B cell (primary cell): ENCODE data around the gene CD80. TPM values are rescaled to one million over a fixed set of nuclear protein-coding genes. Genes with fewer than 3 reads are reported as not detected.

ENCODE experiments used
- ATAC-seq: fragments of 200-7000 bp; cut with Tn5 transposase; one replicate; pipeline ENCODE4 v1.10.0; 2021; ENCODE audit warnings: low read depth, mild to moderate bottlenecking, moderate number of reproducible peaks, moderate library complexity
- CTCF ChIA-PET: fragments of 350-600 bp; sonication (Branson Sonifier 250); formaldehyde crosslinking; loops from one replicate; lab custom pipeline; 2021; ENCODE audit warnings: antibody characterized with exemption, inconsistent platforms; lab: Charles Lee
- POLR2A ChIA-PET: fragments of 350-600 bp; sonication (Branson Sonifier 250); formaldehyde crosslinking; loops from one replicate; lab custom pipeline; 2021; ENCODE audit warnings: antibody characterized with exemption; lab: Charles Lee
- DNase-seq: peaks from one replicate; pipeline ENCODE4 v3.0.0; 2013
- H2AFZ ChIP-seq: 2 replicates; pipeline ENCODE4 v1.6.1; 2012; ENCODE audit warnings: mild to moderate bottlenecking, low read depth, low read length; ENCODE audit not compliant: insufficient read depth, poor library complexity, severe bottlenecking
- H3K27ac ChIP-seq, 2 donors: 1 replicate in 1 of 2; 2 replicates in 1 of 2; pipeline ENCODE4 v1.5.1; 2012 to 2013; ENCODE audit warnings: low read length in 2 of 2, mild to moderate bottlenecking in 2 of 2, moderate library complexity in 1 of 2
- H3K27me3 ChIP-seq, 4 experiments: fragments of 200-600 bp in 1 of 4; sonication (generic) in 1 of 4; replicated peaks in 1 of 4; 1 replicate in 2 of 4; 2 replicates in 2 of 4; pipeline versions ENCODE4 v1.6.1 to v1.7.0; 2013 to 2016; ENCODE audit warnings: low read length in 3 of 4, mild to moderate bottlenecking in 2 of 4, mixed read lengths in 1 of 4, moderate library complexity in 1 of 4; ENCODE audit not compliant: insufficient read depth in 4 of 4, control insufficient read depth in 3 of 4; ENCODE audit errors: control extremely low read depth in 1 of 4
- H3K36me3 ChIP-seq, 2 experiments: replicated peaks in 1 of 2; 1 replicate in 1 of 2; 2 replicates in 1 of 2; pipeline versions ENCODE4 v1.6.1 to v1.7.1; 2013; ENCODE audit warnings: low read length in 1 of 2; ENCODE audit not compliant: insufficient read depth in 2 of 2, control insufficient read depth in 1 of 2; ENCODE audit errors: control extremely low read depth in 1 of 2, extremely low read depth in 1 of 2
- H3K4me1 ChIP-seq, 2 donors: fragments of 200-600 bp in 1 of 2; sonication (generic) in 1 of 2; 1 replicate in 1 of 2; 2 replicates in 1 of 2; pipeline versions ENCODE4 v1.5.1 to v1.6.1; 2013 to 2017; ENCODE audit warnings: low read length in 2 of 2; ENCODE audit not compliant: control insufficient read depth in 2 of 2, insufficient read depth in 2 of 2
- H3K4me2 ChIP-seq: replicated peaks from 2 replicates; pipeline ENCODE3; 2012; ENCODE audit warnings: mild to moderate bottlenecking, low read depth, low read length; ENCODE audit not compliant: poor library complexity, severe bottlenecking
- H3K4me3 ChIP-seq, 5 experiments: fragments of 200-600 bp in 1 of 5; sonication (generic) in 1 of 5; 1 replicate in 3 of 5; 2 replicates in 2 of 5; pipeline versions ENCODE4 v1.5.1 to v1.7.0; 2011 to 2016; ENCODE audit warnings: low read length in 4 of 5, mild to moderate bottlenecking in 4 of 5, low read depth in 2 of 5, control low read depth in 1 of 5, moderate library complexity in 1 of 5; ENCODE audit not compliant: insufficient read depth in 1 of 5; ENCODE audit errors: control extremely low read depth in 1 of 5, extremely low read depth in 1 of 5
- H3K79me2 ChIP-seq: fragments of 200-600 bp; sonication (generic); one replicate; pipeline ENCODE4 v1.6.0; 2016; ENCODE audit warnings: low read length; ENCODE audit not compliant: control insufficient read depth, insufficient read depth
- H3K9ac ChIP-seq: fragments of 200-600 bp; sonication (generic); 2 replicates; pipeline ENCODE4 v1.6.1; 2017; ENCODE audit warnings: mild to moderate bottlenecking, low read length, moderate library complexity
- H3K9me3 ChIP-seq, 3 donors: one replicate each; pipeline versions ENCODE4 v1.6.1 to v1.7.1; 2013; ENCODE audit warnings: low read length in 2 of 3; ENCODE audit not compliant: control insufficient read depth in 2 of 3, insufficient read depth in 1 of 3; ENCODE audit errors: control extremely low read depth in 1 of 3
- H4K20me1 ChIP-seq: 2 replicates; pipeline ENCODE4 v1.6.0; 2012; ENCODE audit warnings: mild to moderate bottlenecking, low read length; ENCODE audit not compliant: insufficient read depth, control insufficient read depth, poor library complexity, severe bottlenecking
- H3K27ac Mint-ChIP-seq: one replicate; pipeline ENCODE4 v1.8.0; 2021; ENCODE audit warnings: mixed read lengths
- H3K27me3 Mint-ChIP-seq: one replicate; pipeline ENCODE4 v1.8.0; 2021; ENCODE audit warnings: mixed read lengths
- H3K4me1 Mint-ChIP-seq: one replicate; pipeline ENCODE4 v1.8.0; 2021; ENCODE audit warnings: mixed read lengths
- H3K4me3 Mint-ChIP-seq: one replicate; pipeline ENCODE4 v1.8.0; 2021; ENCODE audit warnings: mixed read lengths
- H3K9me3 Mint-ChIP-seq: one replicate; pipeline ENCODE4 v1.8.0; 2022; ENCODE audit warnings: mixed read lengths; ENCODE audit not compliant: insufficient read depth
- EZH2 ChIP-seq: IDR thresholded peaks from 2 replicates; pipeline ENCODE4 v1.6.1; 2012; ENCODE audit warnings: borderline replicate concordance, low read depth, mild to moderate bottlenecking, moderate library complexity, low read length; ENCODE audit not compliant: insufficient read depth, poor library complexity, severe bottlenecking
- WGBS: methylation state at CpG from one replicate; pipeline ENCODE4 v1.1.5; 2013; ENCODE audit warnings: missing lambda C conversion rate; ENCODE audit not compliant: insufficient coverage; 5-methylcytosine and 5-hydroxymethylcytosine counted together
- intact Hi-C: fragments of 100-400 bp; cut with micrococcal nuclease; formaldehyde crosslinking; loops from one replicate; pipeline ENCODE4 v1.10.0; 2022
- polyA plus RNA-seq: library from polyadenylated mRNA; depleted of rRNA; stranded (reverse); fragments of >200 nt; gene quantifications from 2 replicates; pipeline ENCODE4 v1.2.3, GENCODE V29; 2012
- total RNA-seq, 2 donors: library from RNA; stranded (reverse); fragments of 120-200 nt in 1 of 2; gene quantifications; 1 replicate in 1 of 2; 2 replicates in 1 of 2; pipeline versions ENCODE4 v1.2.3 to v1.2.4, GENCODE V29; 2013 to 2022
- TF ChIP-seq, protein P1 (sequence below): fragments of 200-600 bp; IDR thresholded peaks from one replicate; pipeline ENCODE4 v1.8.0; 2022; ENCODE audit warnings: antibody characterized with exemption, mild to moderate bottlenecking

CD80 gene
- total and polyA plus RNA-seq, 2 donors (not counting 1 experiment from before 2014, with no cell fraction given): 15.0 to 26.5 TPM

DNA sequence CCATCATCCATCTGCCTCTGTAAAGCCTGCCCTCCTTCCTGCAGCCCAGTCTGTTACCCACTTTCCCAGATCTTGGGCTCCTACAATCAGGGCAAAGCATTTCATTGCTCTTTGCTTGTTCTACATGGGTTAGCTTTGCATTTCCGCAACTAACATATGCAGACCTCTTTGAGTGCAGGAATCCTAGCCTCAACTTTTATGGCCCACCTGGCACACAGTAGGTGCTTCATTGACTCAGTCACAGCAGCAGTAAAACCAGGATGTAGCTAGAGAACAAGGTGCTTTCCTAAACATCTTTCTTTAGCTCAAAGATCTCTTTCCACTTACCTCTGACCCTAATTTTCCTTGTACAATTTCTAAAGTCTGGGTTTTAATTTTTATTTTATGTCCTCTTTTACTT is 3.5 kb downstream of the CD80 start:
- H3K27ac Mint-ChIP-seq: peak overlapping the region; percentile 76
- TF ChIP-seq EZH2: no peak
- TF ChIP-seq, protein P1, sequence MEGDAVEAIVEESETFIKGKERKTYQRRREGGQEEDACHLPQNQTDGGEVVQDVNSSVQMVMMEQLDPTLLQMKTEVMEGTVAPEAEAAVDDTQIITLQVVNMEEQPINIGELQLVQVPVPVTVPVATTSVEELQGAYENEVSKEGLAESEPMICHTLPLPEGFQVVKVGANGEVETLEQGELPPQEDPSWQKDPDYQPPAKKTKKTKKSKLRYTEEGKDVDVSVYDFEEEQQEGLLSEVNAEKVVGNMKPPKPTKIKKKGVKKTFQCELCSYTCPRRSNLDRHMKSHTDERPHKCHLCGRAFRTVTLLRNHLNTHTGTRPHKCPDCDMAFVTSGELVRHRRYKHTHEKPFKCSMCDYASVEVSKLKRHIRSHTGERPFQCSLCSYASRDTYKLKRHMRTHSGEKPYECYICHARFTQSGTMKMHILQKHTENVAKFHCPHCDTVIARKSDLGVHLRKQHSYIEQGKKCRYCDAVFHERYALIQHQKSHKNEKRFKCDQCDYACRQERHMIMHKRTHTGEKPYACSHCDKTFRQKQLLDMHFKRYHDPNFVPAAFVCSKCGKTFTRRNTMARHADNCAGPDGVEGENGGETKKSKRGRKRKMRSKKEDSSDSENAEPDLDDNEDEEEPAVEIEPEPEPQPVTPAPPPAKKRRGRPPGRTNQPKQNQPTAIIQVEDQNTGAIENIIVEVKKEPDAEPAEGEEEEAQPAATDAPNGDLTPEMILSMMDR: no peak
- H3K27me3 Mint-ChIP-seq: no peaks in the 10 kb centered on the region
- no peaks in the 10 kb centered on the region for H4K20me1 ChIP-seq
- no peaks in the 10 kb centered on the region for H3K9me3 Mint-ChIP-seq
- peak overlapping the region; percentile 72 for H3K4me3 Mint-ChIP-seq
- H3K4me3 ChIP-seq: peak overlapping the region in 1 of 5 experiments; percentile 12
- DNase-seq (no peak), ATAC-seq (no peak)
- no peak overlapping the region for H2AFZ ChIP-seq
- H3K4me1 Mint-ChIP-seq: peaks cover 87% of the 10 kb centered on the region
- intact Hi-C loops: loop anchor here (5.0 to 10.0 kb wide), 2 partner anchors 41 to 539 kb away; partner anchors contain the start of genes GSK3B and PLA1A
- 82% methylated on average over 1 of the region's 1 CpG for WGBS
- no peaks in the 10 kb centered on the region for H3K27me3 ChIP-seq
- H3K9me3 ChIP-seq: no peaks in the 10 kb centered on the region
- H3K36me3 ChIP-seq: no peaks in the 10 kb centered on the region
- H3K4me1 ChIP-seq: peaks cover 41 to 70% of the 10 kb centered on the region in 2 donors
- CTCF ChIA-PET: interaction anchor here (1.1 to 1.9 kb wide), 3 partner anchors 31 to 125 kb away, joined by 3 to 5 read pairs (median 4); partner anchors contain the start of gene TIMMDC1
- H3K4me2 ChIP-seq: peak overlapping the region; percentile 70
- peak overlapping the region; percentile 26 to 59 for H3K27ac ChIP-seq
- peak overlapping the region; percentile 12 for H3K9ac ChIP-seq
- POLR2A ChIA-PET: no interaction called here
- H3K79me2 ChIP-seq: peaks cover 44% of the 10 kb centered on the region

DNA sequence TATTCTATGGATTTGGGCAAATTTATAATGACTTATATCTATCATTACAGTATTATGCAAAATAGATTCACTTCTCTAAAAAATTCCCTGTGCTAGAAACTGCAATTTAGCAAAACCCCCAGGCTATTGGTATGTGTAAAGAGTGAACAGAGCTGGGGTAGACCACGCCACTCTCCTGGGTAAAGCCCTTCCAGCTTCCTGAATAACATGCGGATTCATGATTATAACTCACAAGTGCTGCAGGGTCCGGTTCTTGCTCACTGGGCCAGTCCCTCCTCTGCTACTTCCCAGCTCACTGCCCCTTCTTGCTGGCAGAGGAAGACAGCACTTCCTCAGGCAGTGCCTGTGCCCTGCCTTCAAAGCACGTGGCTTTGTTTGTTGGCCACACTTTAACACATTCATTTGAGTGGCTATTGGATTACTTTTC is 4.1 kb downstream of the CD80 start:
- H2AFZ ChIP-seq: peak overlapping the region; percentile 13
- H3K4me3 Mint-ChIP-seq: peak overlapping the region; percentile 72
- H3K4me2 ChIP-seq: peak overlapping the region; percentile 70
- H3K27ac ChIP-seq: peak overlapping the region; percentile 26 to 59
- ChIA-PET CTCF (interaction anchor here (0.8 to 1.9 kb wide), 6 partner anchors 18 to 126 kb away, joined by 3 to 5 read pairs (median 4); partner anchors contain the start of gene TIMMDC1), POLR2A (no interaction called here)
- H3K9me3 ChIP-seq: no peaks in the 10 kb centered on the region
- peak; percentile 65 for DNase-seq
- peak overlapping the region; percentile 76 for H3K27ac Mint-ChIP-seq
- H3K4me1 ChIP-seq: peaks cover 41 to 74% of the 10 kb centered on the region in 2 donors
- intact Hi-C loops: loop anchor here (5.0 to 10.0 kb wide), 2 partner anchors 42 to 539 kb away; partner anchors contain the start of genes GSK3B and PLA1A
- H3K27me3 Mint-ChIP-seq: no peaks in the 10 kb centered on the region
- H3K9me3 Mint-ChIP-seq: no peaks in the 10 kb centered on the region
- no peaks in the 10 kb centered on the region for H3K27me3 ChIP-seq
- H3K4me1 Mint-ChIP-seq: peaks cover 90% of the 10 kb centered on the region
- 17% methylated on average over 4 of the region's 4 CpGs for WGBS
- TF ChIP-seq EZH2: no peak
- TF ChIP-seq, protein P1: peak; percentile 12
- peak overlapping the region in 2 of 5 experiments; percentile 0 to 3 for H3K4me3 ChIP-seq
- H4K20me1 ChIP-seq: no peaks in the 10 kb centered on the region
- H3K79me2 ChIP-seq: peaks cover 44% of the 10 kb centered on the region
- H3K36me3 ChIP-seq: no peaks in the 10 kb centered on the region
- ATAC-seq: peak; percentile 25
- peak overlapping the region; percentile 12 for H3K9ac ChIP-seq
